HepG2 (cell line): ENCODE measurements around the gene DPEP3. TPM values are rescaled to one million over a fixed set of nuclear protein-coding genes. Genes with fewer than 3 reads are reported as not detected.

Experiments
- ARNT2 ChIP-seq: sonication (generic); formaldehyde crosslinking; IDR thresholded peaks from 2 replicates; pipeline ENCODE4 v1.8.0; 2022; ENCODE audit warnings: mild to moderate bottlenecking, low read depth, missing genetic modification reagents, moderate library complexity
- CREM ChIP-seq, 2 experiments: sonication (generic) in 1 of 2; formaldehyde crosslinking in 1 of 2; IDR thresholded peaks; 2 replicates each; pipeline versions ENCODE4 v1.4.0 to v1.6.1; 2016 to 2020; ENCODE audit warnings: antibody characterized with exemption in 1 of 2, mild to moderate bottlenecking in 1 of 2, missing genetic modification reagents in 1 of 2
- FOXC1 ChIP-seq: sonication (generic); formaldehyde crosslinking; IDR thresholded peaks from 2 replicates; pipeline ENCODE4 v1.8.0; 2022; ENCODE audit warnings: mild to moderate bottlenecking, missing genetic modification reagents, borderline replicate concordance
- LCORL ChIP-seq, 2 experiments: fragments of 450-650 bp in 1 of 2; sonication (generic) in 1 of 2; formaldehyde crosslinking in 1 of 2; IDR thresholded peaks; 2 replicates each; pipeline versions ENCODE4 v1.5.0 to v1.6.1; 2017 to 2020; ENCODE audit warnings: antibody characterized with exemption in 1 of 2, missing genetic modification reagents in 1 of 2
- MTA3 ChIP-seq: sonication (generic); formaldehyde crosslinking; IDR thresholded peaks from 2 replicates; pipeline ENCODE4 v1.4.0; 2020; ENCODE audit warnings: missing genetic modification reagents
- NFAT5 ChIP-seq: sonication (generic); formaldehyde crosslinking; IDR thresholded peaks from 2 replicates; pipeline ENCODE4 v1.4.0; 2020; ENCODE audit warnings: missing genetic modification reagents
- NR3C1 ChIP-seq: sonication (generic); formaldehyde crosslinking; IDR thresholded peaks from 2 replicates; pipeline ENCODE4 v1.4.0; 2020; ENCODE audit warnings: missing genetic modification reagents
- PCBP2 ChIP-seq: fragments of 200-400 bp; formaldehyde crosslinking; optimal IDR thresholded peaks from 2 replicates; pipeline ENCODE3; 2018; ENCODE audit warnings: low read length, low read depth; ENCODE audit not compliant: poor library complexity, severe bottlenecking
- RXRB ChIP-seq: IDR thresholded peaks from 2 replicates; pipeline ENCODE4 v1.6.1; 2016; ENCODE audit warnings: borderline replicate concordance, missing genetic modification reagents, missing compliant biosample characterization
- ZBTB38 ChIP-seq: sonication (generic); formaldehyde crosslinking; IDR thresholded peaks from 2 replicates; pipeline ENCODE4 v1.5.1; 2020; ENCODE audit warnings: mild to moderate bottlenecking, missing genetic modification reagents
- ZFP62 ChIP-seq: sonication (generic); formaldehyde crosslinking; IDR thresholded peaks from 2 replicates; pipeline ENCODE4 v1.4.0; 2020; ENCODE audit warnings: missing genetic modification reagents
- ZNF275 ChIP-seq: sonication (generic); formaldehyde crosslinking; IDR thresholded peaks from 2 replicates; pipeline ENCODE4 v1.8.0; 2022; ENCODE audit warnings: missing genetic modification reagents, mild to moderate bottlenecking, inconsistent platforms, borderline replicate concordance
- ZNF333 ChIP-seq: sonication (generic); formaldehyde crosslinking; IDR thresholded peaks from 2 replicates; pipeline ENCODE4 v1.4.0; 2020; ENCODE audit warnings: mild to moderate bottlenecking, missing genetic modification reagents, borderline replicate concordance
- ZNF350 ChIP-seq: sonication (generic); formaldehyde crosslinking; IDR thresholded peaks from 2 replicates; pipeline ENCODE4 v1.4.0; 2020; ENCODE audit warnings: mild to moderate bottlenecking, low read depth, missing genetic modification reagents, borderline replicate concordance
- ZNF775 ChIP-seq: sonication (generic); formaldehyde crosslinking; IDR thresholded peaks from 2 replicates; pipeline ENCODE4 v1.4.0; 2020; ENCODE audit warnings: missing genetic modification reagents, mild to moderate bottlenecking, moderate library complexity, borderline replicate concordance
- ZNF777 ChIP-seq: sonication (generic); formaldehyde crosslinking; IDR thresholded peaks from 2 replicates; pipeline ENCODE4 v1.4.0; 2020; ENCODE audit warnings: missing genetic modification reagents
- polyA plus RNA-seq, 8 experiments: library from polyadenylated mRNA; depleted of rRNA in 3 of 8; stranded (reverse) in 7 of 8; unstranded in 1 of 8; fragments of >200 nt; fragmentation: Illumina TruSeq in 4 of 8; extraction: Trizol in 4 of 8; gene quantifications; 2 replicates each; pipeline versions ENCODE4 v1.2.1 to v1.2.3, GENCODE V29; 2011 to 2016; ENCODE audit warnings: low read depth in 4 of 8, missing spikeins in 1 of 8, mixed read lengths in 1 of 8; ENCODE audit not compliant: insufficient read depth in 1 of 8
- total RNA-seq, 5 experiments: library from RNA; depleted of rRNA; stranded (reverse); fragments of >200 nt; fragmentation: Illumina TruSeq; extraction: Trizol; gene quantifications; 2 replicates each; pipeline ENCODE4 v1.2.3, GENCODE V29; 2016; ENCODE audit warnings: low read depth in 1 of 5

DPEP3 gene
- total and polyA plus RNA-seq, 2 of the 13 experiments (the other 11 are each of a cell fraction or from before 2014, with no cell fraction given), result not detected

DNA sequence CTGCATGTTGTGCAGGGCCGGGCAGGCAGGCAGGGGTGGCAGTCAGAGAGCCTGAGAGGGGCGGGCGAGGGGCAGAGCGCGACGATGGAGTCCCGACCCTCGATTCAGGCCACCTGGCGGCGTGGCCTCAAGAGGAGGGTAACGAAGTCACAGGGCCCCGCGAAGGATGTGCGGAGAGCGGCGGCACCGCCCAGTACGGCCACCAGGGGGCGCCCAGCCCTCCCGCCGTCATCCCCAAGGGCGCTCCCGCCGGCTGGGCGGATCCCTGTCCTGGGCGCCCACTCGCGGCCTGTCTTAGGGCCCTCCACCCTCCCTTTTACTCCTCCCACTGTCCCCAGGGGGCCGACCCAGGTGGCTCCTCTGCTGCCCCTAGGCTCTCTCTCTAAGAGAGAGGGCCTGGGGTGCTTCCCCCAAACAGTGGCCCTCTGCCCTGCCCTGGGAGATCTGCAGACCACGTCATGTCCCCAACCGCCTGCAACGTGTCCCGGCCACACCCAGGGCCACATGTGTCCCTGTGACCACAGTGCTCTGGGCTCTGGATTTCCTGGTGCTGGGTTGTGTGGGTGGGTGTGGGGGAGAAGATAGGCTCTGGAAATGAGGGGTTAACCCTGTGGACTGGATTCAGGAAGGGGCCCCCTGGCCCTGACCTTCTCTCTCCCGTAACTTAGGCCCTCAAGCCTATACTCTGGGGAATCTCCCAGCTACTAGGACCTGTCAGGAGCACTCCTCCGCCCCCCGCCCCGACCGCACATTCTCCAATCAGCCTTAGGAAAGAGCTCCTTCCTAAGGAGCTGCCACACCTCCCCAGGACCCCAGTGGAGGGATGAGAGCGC, 13.1 kb upstream of the DPEP3 start (continued):
- TF ChIP-seq ZNF777 (CRISPR knock-in tag), result peak; percentile 51; the same call in 1 of the 2 replicates
- no peak for TF ChIP-seq CREM (IDR thresholded peaks at IDR 0.05)
- no peak for TF ChIP-seq CREM (CRISPR knock-in tag; IDR thresholded peaks at IDR 0.05)
- peak; percentile 88 for TF ChIP-seq FOXC1 (CRISPR knock-in tag)
- peak; percentile 81 for TF ChIP-seq ZNF350
- peak; percentile 98 for TF ChIP-seq ZNF275 (CRISPR knock-in tag)
- TF ChIP-seq ARNT2, result no peak
- TF ChIP-seq ZFP62 (CRISPR knock-in tag), result no peak; the same call in 1 of the 2 replicates
- no peak for TF ChIP-seq PCBP2
- no peak for TF ChIP-seq ZNF775 (CRISPR knock-in tag)
- TF ChIP-seq ZNF333 (CRISPR knock-in tag), result no peak
- no peak for TF ChIP-seq LCORL (IDR thresholded peaks at IDR 0.05)
- TF ChIP-seq LCORL (CRISPR knock-in tag; IDR thresholded peaks at IDR 0.05), result peak; percentile 94
- 0 out of 2 replicates have a peak, but pooled peaks have one; percentile 68 for TF ChIP-seq NFAT5
- TF ChIP-seq RXRB (CRISPR knock-in tag), result peak; percentile 56
- TF ChIP-seq MTA3, result no peak
- peak; percentile 83 for TF ChIP-seq ZBTB38 (CRISPR knock-in tag)
- TF ChIP-seq NR3C1 (CRISPR knock-in tag), result no peak
